HCT116 (cell line): Measurements from ENCODE around the gene ERFE.
A peak's percentile ranks its signal among the peaks of the same experiment; 100 is the strongest.

Source experiments
- EGR1 ChIP-seq: IDR thresholded peaks from 2 replicates; pipeline ENCODE4 v1.6.1; 2012; ENCODE audit warnings: low read depth
- EZH2phosphoT487 ChIP-seq: fragments of 200-600 bp; IDR thresholded peaks from 2 replicates; pipeline ENCODE4 v1.6.1; 2018; ENCODE audit warnings: antibody characterized with exemption, borderline replicate concordance
- MAX ChIP-seq: IDR thresholded peaks from 2 replicates; pipeline ENCODE4 v1.6.1; 2012
- POLR2A ChIP-seq: IDR thresholded peaks from 2 replicates; pipeline ENCODE4 v1.7.0; 2011; ENCODE audit warnings: borderline replicate concordance; ENCODE audit not compliant: insufficient read depth, insufficient read length; ENCODE audit errors: extremely low read depth
- ZNF274 ChIP-seq: fragments of 200-500 bp; sonication (Bioruptor generic); IDR thresholded peaks from 2 replicates; pipeline ENCODE4 v1.6.1; 2014; ENCODE audit warnings: mild to moderate bottlenecking, low read depth, low read length, inconsistent platforms
- TF ChIP-seq, protein P1 (sequence below), 3 experiments: fragments of 200-600 bp in 1 of 3; sonication (generic) in 1 of 3; IDR thresholded peaks in 2 of 3; conservative IDR thresholded peaks in 1 of 3; 2 replicates each; pipeline ENCODE4 v1.5.1; 2012 to 2017; ENCODE audit warnings: low read depth in 2 of 3, low read length in 2 of 3, antibody characterized with exemption in 1 of 3, borderline replicate concordance in 1 of 3, control low read depth in 1 of 3, mild to moderate bottlenecking in 1 of 3, mixed read lengths in 1 of 3, mixed run types in 1 of 3, moderate library complexity in 1 of 3; ENCODE audit not compliant: insufficient read depth in 1 of 3
- TF ChIP-seq, protein P2 (sequence below): IDR thresholded peaks from 2 replicates; pipeline ENCODE4 v1.6.1; 2011; ENCODE audit warnings: mild to moderate bottlenecking, low read length, moderate library complexity; ENCODE audit not compliant: insufficient replicate concordance; ENCODE audit errors: extremely low read depth
- TF ChIP-seq, protein P3 (sequence below): IDR thresholded peaks from 2 replicates; pipeline ENCODE4 v1.6.1; 2012

DNA sequence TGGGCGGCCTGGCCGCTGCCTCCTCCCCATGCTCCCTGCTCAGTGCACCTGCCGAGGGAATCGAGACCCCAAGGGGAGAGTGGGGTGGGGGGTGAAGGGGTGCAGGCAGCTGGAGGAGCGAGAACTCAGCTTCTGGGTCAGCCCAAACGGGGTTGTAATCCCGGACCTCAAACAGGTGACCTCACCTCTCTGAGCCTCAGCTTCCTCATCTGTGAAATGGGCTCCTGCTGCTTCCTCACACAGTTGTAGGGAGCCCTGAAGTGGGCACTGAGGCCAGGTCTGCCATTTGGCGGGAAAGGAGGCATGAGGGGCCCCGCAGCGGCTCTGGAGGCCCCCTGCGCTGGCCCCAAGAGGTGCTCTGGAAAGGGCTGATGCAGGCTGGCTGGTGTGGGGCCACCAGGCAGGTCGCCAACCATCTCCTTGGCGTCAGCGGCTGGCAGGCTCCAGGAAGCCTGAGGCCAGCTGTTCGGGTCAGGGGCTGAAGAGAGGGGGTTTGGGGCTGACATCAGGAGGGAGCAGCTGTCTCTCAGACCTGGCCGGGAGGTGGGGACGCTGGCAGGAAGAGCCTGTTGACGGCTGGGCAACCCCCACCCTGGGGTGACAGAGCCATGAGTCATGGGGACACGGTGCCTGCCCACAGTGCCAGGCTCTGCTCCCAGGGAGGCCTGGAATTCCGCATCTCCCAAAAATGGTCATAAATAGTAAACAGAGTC, 15.4 kb upstream of the ERFE start:
- no peak for TF ChIP-seq EZH2phosphoT487
- TF ChIP-seq, protein P1, sequence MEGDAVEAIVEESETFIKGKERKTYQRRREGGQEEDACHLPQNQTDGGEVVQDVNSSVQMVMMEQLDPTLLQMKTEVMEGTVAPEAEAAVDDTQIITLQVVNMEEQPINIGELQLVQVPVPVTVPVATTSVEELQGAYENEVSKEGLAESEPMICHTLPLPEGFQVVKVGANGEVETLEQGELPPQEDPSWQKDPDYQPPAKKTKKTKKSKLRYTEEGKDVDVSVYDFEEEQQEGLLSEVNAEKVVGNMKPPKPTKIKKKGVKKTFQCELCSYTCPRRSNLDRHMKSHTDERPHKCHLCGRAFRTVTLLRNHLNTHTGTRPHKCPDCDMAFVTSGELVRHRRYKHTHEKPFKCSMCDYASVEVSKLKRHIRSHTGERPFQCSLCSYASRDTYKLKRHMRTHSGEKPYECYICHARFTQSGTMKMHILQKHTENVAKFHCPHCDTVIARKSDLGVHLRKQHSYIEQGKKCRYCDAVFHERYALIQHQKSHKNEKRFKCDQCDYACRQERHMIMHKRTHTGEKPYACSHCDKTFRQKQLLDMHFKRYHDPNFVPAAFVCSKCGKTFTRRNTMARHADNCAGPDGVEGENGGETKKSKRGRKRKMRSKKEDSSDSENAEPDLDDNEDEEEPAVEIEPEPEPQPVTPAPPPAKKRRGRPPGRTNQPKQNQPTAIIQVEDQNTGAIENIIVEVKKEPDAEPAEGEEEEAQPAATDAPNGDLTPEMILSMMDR (IDR thresholded peaks at IDR 0.05 in 2 of 3, conservative IDR thresholded peaks at IDR 0.05 in 1 of 3; ENCODE audit: borderline replicate concordance in 1 of 3, insufficient read depth in 1 of 3, low read depth in 2 of 3, low read length in 2 of 3), result no peak
- no peak for TF ChIP-seq POLR2A
- TF ChIP-seq, protein P2, sequence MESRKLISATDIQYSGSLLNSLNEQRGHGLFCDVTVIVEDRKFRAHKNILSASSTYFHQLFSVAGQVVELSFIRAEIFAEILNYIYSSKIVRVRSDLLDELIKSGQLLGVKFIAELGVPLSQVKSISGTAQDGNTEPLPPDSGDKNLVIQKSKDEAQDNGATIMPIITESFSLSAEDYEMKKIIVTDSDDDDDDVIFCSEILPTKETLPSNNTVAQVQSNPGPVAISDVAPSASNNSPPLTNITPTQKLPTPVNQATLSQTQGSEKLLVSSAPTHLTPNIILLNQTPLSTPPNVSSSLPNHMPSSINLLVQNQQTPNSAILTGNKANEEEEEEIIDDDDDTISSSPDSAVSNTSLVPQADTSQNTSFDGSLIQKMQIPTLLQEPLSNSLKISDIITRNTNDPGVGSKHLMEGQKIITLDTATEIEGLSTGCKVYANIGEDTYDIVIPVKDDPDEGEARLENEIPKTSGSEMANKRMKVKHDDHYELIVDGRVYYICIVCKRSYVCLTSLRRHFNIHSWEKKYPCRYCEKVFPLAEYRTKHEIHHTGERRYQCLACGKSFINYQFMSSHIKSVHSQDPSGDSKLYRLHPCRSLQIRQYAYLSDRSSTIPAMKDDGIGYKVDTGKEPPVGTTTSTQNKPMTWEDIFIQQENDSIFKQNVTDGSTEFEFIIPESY, result peak; percentile 53
- TF ChIP-seq ZNF274, result no peak
- no peak for TF ChIP-seq EGR1
- no peak for TF ChIP-seq MAX
- TF ChIP-seq, protein P3, sequence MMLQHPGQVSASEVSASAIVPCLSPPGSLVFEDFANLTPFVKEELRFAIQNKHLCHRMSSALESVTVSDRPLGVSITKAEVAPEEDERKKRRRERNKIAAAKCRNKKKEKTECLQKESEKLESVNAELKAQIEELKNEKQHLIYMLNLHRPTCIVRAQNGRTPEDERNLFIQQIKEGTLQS, result no peak
